Right cardiac atrium (tissue), 5 donors: ENCODE data around the gene TSPAN14. TPM values are rescaled to one million over a fixed set of nuclear protein-coding genes. Genes with fewer than 3 reads are reported as not detected.

ENCODE experiments used
- ATAC-seq, 2 donors: fragments of 200-7000 bp; cut with Tn5 transposase; one replicate each; pipeline versions ENCODE4 v1.8.0 to v1.9.1; 2020; ENCODE audit warnings: moderate library complexity in 2 of 2, mild to moderate bottlenecking in 1 of 2
- DNase-seq, 3 donors: peaks; one replicate each; pipeline ENCODE4 v3.0.0-alpha.2; 2020
- H3K27ac ChIP-seq: one replicate; pipeline ENCODE4 v1.5.1; 2013; ENCODE audit warnings: mild to moderate bottlenecking, low read length, control low read depth, moderate library complexity
- H3K27me3 ChIP-seq: one replicate; pipeline ENCODE4 v1.6.1; 2013; ENCODE audit not compliant: control insufficient read depth, insufficient read depth
- H3K4me1 ChIP-seq: one replicate; pipeline ENCODE4 v1.6.1; 2013; ENCODE audit warnings: low read length; ENCODE audit not compliant: control insufficient read depth, insufficient read depth
- H3K4me3 ChIP-seq: one replicate; pipeline ENCODE4 v1.5.1; 2013; ENCODE audit warnings: low read length, control low read depth
- H3K9me3 ChIP-seq: one replicate; pipeline ENCODE4 v1.6.1; 2013; ENCODE audit warnings: low read length; ENCODE audit not compliant: control insufficient read depth
- WGBS: extraction: QIAGEN DNeasy Blood & Tissue Kit; methylation state at CpG from one replicate; pipeline ENCODE4 v1.1.7; 2013; 5-methylcytosine and 5-hydroxymethylcytosine counted together
- intact Hi-C, 4 donors: fragments of 100-400 bp; cut with DNase I; formaldehyde crosslinking; loops; one replicate each; pipeline versions ENCODE4 v1.11.0 to v1.14.0; 2022 to 2023
- polyA plus RNA-seq: library from polyadenylated mRNA; stranded (reverse); fragments of 200-250 nt; gene quantifications from one replicate; pipeline ENCODE4 v1.2.3, GENCODE V29; 2013
- total RNA-seq, 4 donors: library from RNA; stranded (reverse); fragmentation: NEBNext Ultra II Directional; extraction: Animal tissue kit (Norgen Biotek cat#: 25700); gene quantifications; one replicate each; pipeline ENCODE4 v1.2.1, GENCODE V29; 2021
- donor health status: healthy with polysubstance abuse.
- donor health status: DM: no; HTN: yes; CAD: no.
- donor health status: DM: no; HTN: no; CAD: no.
- donor health status: DM: no; HTN: yes; CAD: no; lungs with severe emphysema.
- donor health status: DM: yes; HTN: yes; CAD: no.

TSPAN14 gene
- total and polyA plus RNA-seq, 5 donors, result 24.4 to 44.1 (median 29.1) TPM

GRCh38 chr10:80457554-80458262, 3.6 kb downstream of the TSPAN14 start:
- H3K4me1 ChIP-seq, result peaks cover 38% of the 10 kb centered on the region
- intact Hi-C loops, result loop anchor here in 1 of 4 donors (5.0 kb wide), 1 partner anchor 45 kb away; no protein-coding TSS in a partner anchor
- DNase-seq, result no peak
- H3K9me3 ChIP-seq, result no peaks in the 10 kb centered on the region
- ATAC-seq, result no peak
- peak overlapping the region; percentile 34 for H3K27ac ChIP-seq
- 83% methylated on average over 8 of the region's 8 CpGs for WGBS
- H3K27me3 ChIP-seq, result no peaks in the 10 kb centered on the region
- H3K4me3 ChIP-seq, result no peak overlapping the region

GRCh38 chr10:80458263-80458625, 4.1 kb downstream of the TSPAN14 start:
- ATAC-seq, result no peak
- H3K27ac ChIP-seq, result peak overlapping the region; percentile 34
- H3K27me3 ChIP-seq, result no peaks in the 10 kb centered on the region
- no peak overlapping the region for H3K4me3 ChIP-seq
- DNase-seq, result no peak
- H3K9me3 ChIP-seq, result no peaks in the 10 kb centered on the region
- H3K4me1 ChIP-seq, result peaks cover 35% of the 10 kb centered on the region
- 51% methylated on average over 4 of the region's 4 CpGs for WGBS
- intact Hi-C loops, result loop anchor here in 1 of 4 donors (5.0 kb wide), 1 partner anchor 44 kb away; no protein-coding TSS in a partner anchor

GRCh38 chr10:80458638-80459037, 4.5 kb downstream of the TSPAN14 start:
- WGBS, result 68% methylated on average over 6 of the region's 6 CpGs
- intact Hi-C loops, result loop anchor here in 1 of 4 donors (5.0 kb wide), 1 partner anchor 44 kb away; no protein-coding TSS in a partner anchor
- Histone ChIP-seq H3K27me3 (no peaks in the 10 kb centered on the region), H3K9me3 (no peaks in the 10 kb centered on the region), H3K27ac (peak overlapping the region; percentile 87), H3K4me1 (peaks cover 34% of the 10 kb centered on the region), H3K4me3 (no peak overlapping the region)
- DNase-seq, result no peak
- ATAC-seq, result no peak

- peaks cover 41% of the 10 kb centered on the region for H3K4me1 ChIP-seq
- intact Hi-C loops, result loop anchor here in 1 of 4 donors (5.0 kb wide), 1 partner anchor 43 kb away; no protein-coding TSS in a partner anchor
- H3K27ac ChIP-seq, result peak overlapping the region; percentile 87
- peak overlapping the region; percentile 12 for H3K4me3 ChIP-seq
- peak; percentile 50 to 54 for ATAC-seq
- H3K27me3 ChIP-seq, result no peaks in the 10 kb centered on the region
- no peaks in the 10 kb centered on the region for H3K9me3 ChIP-seq
- 47% methylated on average over 9 of the region's 9 CpGs for WGBS
- DNase-seq, result peak; percentile 74 to 83 (median 83)
Measured at GRCh38 chr10:80459047-80459865, 5.1 kb downstream of the TSPAN14 start.

- Histone ChIP-seq H3K27me3 (no peaks in the 10 kb centered on the region), H3K9me3 (no peaks in the 10 kb centered on the region), H3K27ac (peak overlapping the region; percentile 74), H3K4me3 (peak overlapping the region; percentile 2), H3K4me1 (peaks cover 51% of the 10 kb centered on the region)
- 52% methylated on average over 6 of the region's 6 CpGs for WGBS
- peak in 2 of 3 donors; percentile 49 to 53 for DNase-seq
- ATAC-seq, result peak in 1 of 2 donors; percentile 34
- intact Hi-C loops, result loop anchor here in 1 of 4 donors (5.0 kb wide), 1 partner anchor 37 kb away; no protein-coding TSS in a partner anchor
Measured at GRCh38 chr10:80460399-80461207, 6.5 kb downstream of the TSPAN14 start.

GRCh38 chr10:80461208-80462183, 7.4 kb downstream of the TSPAN14 start:
- 66% methylated on average over 8 of the region's 8 CpGs for WGBS
- no peak for ATAC-seq
- intact Hi-C loops, result loop anchor here in 1 of 4 donors (5.0 kb wide), 1 partner anchor 36 kb away; no protein-coding TSS in a partner anchor

GRCh38 chr10:80462299-80462980, 8.3 kb downstream of the TSPAN14 start:
- Histone ChIP-seq H3K27me3 (no peaks in the 10 kb centered on the region), H3K4me1 (peaks cover 59% of the 10 kb centered on the region), H3K27ac (peak overlapping the region; percentile 74), H3K9me3 (no peaks in the 10 kb centered on the region), H3K4me3 (peak overlapping the region; percentile 5)
- 33% methylated on average over 7 of the region's 7 CpGs for WGBS
- intact Hi-C loops, result loop anchor here in 1 of 4 donors (5.0 kb wide), 1 partner anchor 35 kb away; no protein-coding TSS in a partner anchor
- DNase-seq (peak in 2 of 3 donors; percentile 18 to 43), ATAC-seq (peak; percentile 20 to 63)

More at GRCh38 chr10:80461208-80462183, 7.4 kb downstream of the TSPAN14 start:
- H3K27ac ChIP-seq, result peak overlapping the region; percentile 74
- H3K9me3 ChIP-seq, result no peaks in the 10 kb centered on the region
- H3K4me3 ChIP-seq, result no peak overlapping the region
- DNase-seq, result peak in 2 of 3 donors; percentile 35 to 45
- H3K27me3 ChIP-seq, result no peaks in the 10 kb centered on the region
- H3K4me1 ChIP-seq, result peaks cover 56% of the 10 kb centered on the region

- 38% methylated on average over 5 of the region's 5 CpGs for WGBS
- DNase-seq (peak in 1 of 3 donors; percentile 23), ATAC-seq (no peak)
- Histone ChIP-seq H3K9me3 (no peaks in the 10 kb centered on the region), H3K4me3 (peak overlapping the region; percentile 5), H3K4me1 (peaks cover 59% of the 10 kb centered on the region), H3K27ac (peak overlapping the region; percentile 69), H3K27me3 (no peaks in the 10 kb centered on the region)
- intact Hi-C loops, result loop anchor here in 1 of 4 donors (5.0 kb wide), 1 partner anchor 34 kb away; no protein-coding TSS in a partner anchor
Measured at GRCh38 chr10:80462981-80463741, 9.1 kb downstream of the TSPAN14 start.
